ENCODE results near the gene MFAP3L. TPM values are rescaled to one million over a fixed set of nuclear protein-coding genes. Genes with fewer than 3 reads are reported as not detected.

Gene MFAP3L
- total and polyA plus RNA-seq, 8 donors, result 0.76 to 4.1 (median 2.1) TPM

DNA sequence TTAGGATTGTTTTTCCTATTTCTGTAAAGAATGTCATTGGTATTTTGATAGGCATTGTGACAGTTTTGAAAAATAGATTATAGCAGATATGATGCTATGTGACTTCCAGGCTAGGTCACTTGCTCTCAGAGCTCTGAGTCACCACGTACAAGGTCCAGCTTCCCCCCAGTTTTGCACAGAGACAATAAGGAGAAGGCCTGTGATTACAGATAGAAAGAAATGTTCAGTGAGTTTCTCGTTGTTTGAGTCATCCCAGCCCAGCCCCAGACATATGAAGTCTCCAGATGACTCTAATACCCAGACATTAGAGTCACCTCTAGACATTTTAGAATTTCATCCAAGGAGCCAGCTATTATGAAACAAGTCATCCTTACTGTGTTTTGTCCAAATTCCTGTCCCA lies 57.2 kb downstream of the MFAP3L start:
- no peak for DNase-seq
- Histone ChIP-seq H3K4me3 (no peak overlapping the region), H3K27me3 (peaks cover 0 to 3% (median 0%) of the 10 kb centered on the region in 4 donors), H3K9me3 (no peaks in the 10 kb centered on the region), H3K36me3 (no peaks in the 10 kb centered on the region), H3K4me1 (no peaks in the 10 kb centered on the region), H3K27ac (no peak overlapping the region)
- intact Hi-C loops (cut with DNase I), result no loop called here
- WGBS, 2 donors, result 49 to 57% methylated on average over 2 of the region's 2 CpGs
- TF ChIP-seq, protein P1, sequence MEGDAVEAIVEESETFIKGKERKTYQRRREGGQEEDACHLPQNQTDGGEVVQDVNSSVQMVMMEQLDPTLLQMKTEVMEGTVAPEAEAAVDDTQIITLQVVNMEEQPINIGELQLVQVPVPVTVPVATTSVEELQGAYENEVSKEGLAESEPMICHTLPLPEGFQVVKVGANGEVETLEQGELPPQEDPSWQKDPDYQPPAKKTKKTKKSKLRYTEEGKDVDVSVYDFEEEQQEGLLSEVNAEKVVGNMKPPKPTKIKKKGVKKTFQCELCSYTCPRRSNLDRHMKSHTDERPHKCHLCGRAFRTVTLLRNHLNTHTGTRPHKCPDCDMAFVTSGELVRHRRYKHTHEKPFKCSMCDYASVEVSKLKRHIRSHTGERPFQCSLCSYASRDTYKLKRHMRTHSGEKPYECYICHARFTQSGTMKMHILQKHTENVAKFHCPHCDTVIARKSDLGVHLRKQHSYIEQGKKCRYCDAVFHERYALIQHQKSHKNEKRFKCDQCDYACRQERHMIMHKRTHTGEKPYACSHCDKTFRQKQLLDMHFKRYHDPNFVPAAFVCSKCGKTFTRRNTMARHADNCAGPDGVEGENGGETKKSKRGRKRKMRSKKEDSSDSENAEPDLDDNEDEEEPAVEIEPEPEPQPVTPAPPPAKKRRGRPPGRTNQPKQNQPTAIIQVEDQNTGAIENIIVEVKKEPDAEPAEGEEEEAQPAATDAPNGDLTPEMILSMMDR (IDR thresholded peaks at IDR 0.05), result no peak
- no peak for FAIRE-seq
- peak in 1 of 4 donors; percentile 45 for ATAC-seq

DNA sequence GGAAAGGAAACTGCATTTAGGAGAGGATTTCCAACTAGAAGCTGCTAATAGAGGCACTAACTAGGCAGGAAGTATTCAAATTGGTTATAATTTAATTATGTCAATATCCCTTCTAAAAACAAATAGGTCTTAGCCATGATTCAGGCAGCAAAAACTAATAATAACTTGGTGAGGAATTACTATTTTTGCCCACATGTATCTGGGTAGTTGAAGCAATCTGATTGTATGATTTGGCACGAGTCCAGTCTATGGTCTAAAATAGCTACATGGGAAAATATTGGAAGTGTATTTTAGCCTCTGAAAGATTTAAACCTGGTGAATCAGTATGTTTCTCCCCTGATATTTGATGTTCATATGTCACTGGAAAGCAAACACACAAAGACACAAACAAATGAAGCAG lies 62.2 kb downstream of the MFAP3L start:
- WGBS, 2 donors, result 9 to 21% methylated on average over 1 of the region's 1 CpG
- H3K9me3 ChIP-seq, result no peaks in the 10 kb centered on the region
- DNase-seq (no peak), ATAC-seq (no peak), FAIRE-seq (no peak)
- TF ChIP-seq, protein P1 (IDR thresholded peaks at IDR 0.05), result no peak
- peaks cover 0 to 4% (median 0%) of the 10 kb centered on the region in 4 donors for H3K27me3 ChIP-seq
- no peak overlapping the region for H3K4me3 ChIP-seq
- no peak overlapping the region for H3K27ac ChIP-seq
- H3K36me3 ChIP-seq, result no peaks in the 10 kb centered on the region
- intact Hi-C loops (cut with DNase I), result no loop called here
- H3K4me1 ChIP-seq, result no peaks in the 10 kb centered on the region

DNA sequence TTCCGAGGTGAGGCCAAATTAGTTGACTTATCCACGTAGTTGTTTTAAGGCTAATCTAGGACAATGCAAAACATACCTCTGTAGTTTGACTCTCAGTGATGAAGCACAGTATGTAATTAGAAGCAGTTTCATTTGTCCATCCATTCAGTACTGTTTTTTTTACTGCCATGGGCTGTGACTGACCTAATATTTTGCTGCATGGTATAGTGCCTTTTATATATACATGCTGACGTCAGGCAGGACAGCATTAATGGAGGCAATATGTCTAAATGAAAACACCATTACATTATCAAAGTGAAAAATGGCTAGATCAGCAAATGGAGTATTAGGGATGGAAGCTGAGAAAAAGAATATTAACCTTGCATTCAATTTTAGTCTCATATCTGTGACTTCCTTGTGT lies 66.9 kb downstream of the MFAP3L start:
- 41 to 42% methylated on average over 3 of the region's 3 CpGs for WGBS, 2 donors
- Histone ChIP-seq H3K4me1 (no peaks in the 10 kb centered on the region), H3K9me3 (no peaks in the 10 kb centered on the region), H3K27ac (no peak overlapping the region), H3K4me3 (no peak overlapping the region), H3K36me3 (no peaks in the 10 kb centered on the region), H3K27me3 (peaks cover 0 to 4% (median 0%) of the 10 kb centered on the region in 4 donors)
- DNase-seq, result no peak
- FAIRE-seq, result no peak
- intact Hi-C loops (cut with DNase I), result no loop called here
- TF ChIP-seq, protein P1 (IDR thresholded peaks at IDR 0.05), result no peak
- no peak for ATAC-seq

DNA sequence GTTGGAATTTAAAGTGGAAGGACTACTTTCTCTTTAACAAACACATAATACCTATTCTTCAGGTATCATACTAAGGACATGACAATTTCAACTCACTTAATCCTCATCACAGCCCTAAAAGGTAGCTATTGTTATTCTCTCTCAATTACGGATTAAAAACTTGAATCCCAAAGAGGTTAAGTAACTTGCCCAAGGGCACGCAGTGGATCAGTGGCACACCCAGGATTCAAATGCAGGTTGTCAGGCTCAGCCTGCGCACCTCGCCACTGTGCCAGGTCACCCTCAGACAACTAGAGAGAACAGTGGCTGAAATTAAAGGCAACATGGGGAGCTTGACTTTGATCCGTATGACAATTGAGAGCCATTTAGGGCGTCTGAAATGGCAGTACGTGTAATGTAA lies 67.6 kb downstream of the MFAP3L start:
- TF ChIP-seq, protein P1 (IDR thresholded peaks at IDR 0.05), result no peak
- no peaks in the 10 kb centered on the region for H3K9me3 ChIP-seq
- no peaks in the 10 kb centered on the region for H3K36me3 ChIP-seq
- ATAC-seq, result no peak
- no peak for FAIRE-seq
- H3K27ac ChIP-seq, result no peak overlapping the region
- H3K27me3 ChIP-seq, result peaks cover 0 to 4% (median 0%) of the 10 kb centered on the region in 4 donors
- no peak for DNase-seq
- no peaks in the 10 kb centered on the region for H3K4me1 ChIP-seq
- intact Hi-C loops (cut with DNase I), result no loop called here
- H3K4me3 ChIP-seq, result no peak overlapping the region
- 71 to 74% methylated on average over 7 of the region's 7 CpGs for WGBS, 2 donors

DNA sequence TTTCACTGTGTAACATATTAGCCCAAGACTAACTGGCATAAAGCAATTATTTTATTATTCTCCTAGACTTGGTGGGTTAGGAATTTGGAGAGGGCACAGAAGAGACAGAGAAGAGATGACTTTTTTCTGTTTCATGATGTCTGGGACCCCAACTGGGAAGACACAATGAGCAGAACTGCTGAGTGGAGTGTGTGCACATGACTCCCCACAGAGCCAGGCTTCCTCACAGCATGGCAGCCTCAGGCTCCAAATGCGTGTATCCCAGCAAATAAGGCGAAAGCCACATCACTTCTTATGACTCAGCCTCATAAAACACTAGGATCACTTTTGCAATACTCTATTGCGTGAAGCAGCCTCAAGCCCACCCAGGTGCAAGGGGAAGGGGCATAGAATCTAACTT lies 68.4 kb downstream of the MFAP3L start:
- H3K4me3 ChIP-seq, result no peak overlapping the region
- H3K4me1 ChIP-seq, result no peaks in the 10 kb centered on the region
- DNase-seq (no peak), ATAC-seq (no peak), FAIRE-seq (no peak)
- TF ChIP-seq, protein P1 (IDR thresholded peaks at IDR 0.05), result no peak
- intact Hi-C loops (cut with DNase I), result no loop called here
- WGBS, 2 donors, result 75 to 83% methylated on average over 3 of the region's 3 CpGs
- no peak overlapping the region for H3K27ac ChIP-seq
- H3K36me3 ChIP-seq, result no peaks in the 10 kb centered on the region
- peaks cover 0 to 4% (median 0%) of the 10 kb centered on the region in 4 donors for H3K27me3 ChIP-seq
- H3K9me3 ChIP-seq, result no peaks in the 10 kb centered on the region
